HK-2 (cell line): ENCODE results near the gene STAT3.
"Not testable (repeated sequence)": the region's sequence is repeated elsewhere in the genome, so short reads cannot be mapped to it uniquely, and the experiment has no call there.

Experiments
- DNase-seq: peaks from one replicate; pipeline ENCODE4 v3.0.0-alpha.2; 2018; ENCODE audit not compliant: unreplicated experiment

Gene STAT3

DNA sequence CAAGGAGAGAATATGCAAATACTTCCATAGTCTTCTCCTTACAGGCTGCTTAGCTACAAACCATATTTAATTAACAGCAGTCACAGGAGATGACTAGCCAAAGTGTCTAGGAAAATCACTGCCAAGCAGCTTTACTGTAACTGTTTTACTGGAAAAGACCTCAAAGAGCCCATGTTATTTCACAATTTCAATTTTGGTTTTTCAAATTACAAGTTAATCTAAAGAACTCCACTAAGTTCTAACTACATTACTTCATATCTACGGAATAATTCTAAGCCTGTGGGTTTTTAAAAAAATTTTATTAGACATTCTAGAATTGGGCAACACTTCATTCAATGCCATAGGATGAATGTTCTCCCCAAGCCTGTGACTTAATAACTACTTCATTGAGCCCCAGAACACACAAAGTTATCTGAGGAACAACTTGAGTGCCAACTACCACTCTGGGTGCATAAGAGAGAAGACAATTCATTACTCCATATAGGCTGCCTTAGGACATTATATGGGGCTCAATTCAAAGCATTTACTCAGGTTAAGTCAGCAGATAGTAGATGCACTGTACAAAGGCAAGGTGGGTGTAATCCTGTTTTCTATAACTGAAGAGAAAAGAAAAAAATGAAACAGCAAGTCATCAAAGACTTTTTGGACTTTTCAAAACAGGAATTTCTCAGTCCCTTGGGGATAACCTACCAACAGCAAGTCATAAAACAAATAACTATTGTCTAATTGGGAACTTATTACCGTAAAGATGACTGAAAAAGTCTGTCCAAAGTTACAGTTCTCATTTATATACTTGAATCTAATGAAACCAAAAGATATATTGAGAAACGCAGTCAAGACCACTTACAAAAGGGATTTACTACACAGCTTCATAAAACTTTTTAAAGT, 33.0 kb downstream of the STAT3 start:
- no peak for DNase-seq

- DNase-seq: no peak
These were observed 40.1 kb downstream of the STAT3 start for GRCh38 chr17:42348104-42348503.

DNA sequence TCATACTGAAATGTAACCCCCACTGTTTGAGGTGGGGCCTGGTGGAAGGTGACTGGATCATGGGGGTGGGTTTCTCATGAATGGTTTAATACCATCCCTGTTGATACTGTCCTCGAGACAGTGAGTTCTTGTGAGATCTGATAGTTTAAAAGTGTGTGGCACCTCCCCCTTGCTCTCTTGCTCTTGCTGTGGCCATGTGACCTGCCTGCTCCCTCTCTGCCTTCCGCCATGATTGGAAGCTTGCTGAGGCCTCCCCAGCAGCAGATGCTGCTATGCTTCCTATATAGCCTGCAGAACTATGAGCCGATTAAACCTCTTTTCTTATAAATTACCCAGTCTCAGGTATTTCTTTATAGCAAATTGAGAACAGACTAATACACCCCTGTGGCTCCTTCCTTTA, 40.6 kb downstream of the STAT3 start:
- no peak for DNase-seq

- DNase-seq: no peak
These were observed 41.0 kb downstream of the STAT3 start for GRCh38 chr17:42347198-42347597.

- no peak for DNase-seq
These were observed 41.8 kb downstream of the STAT3 start for GRCh38 chr17:42346481-42346880.

GRCh38 chr17:42345396-42346073, 42.7 kb downstream of the STAT3 start:
- no peak for DNase-seq

- no peak for DNase-seq
These were observed 45.8 kb downstream of the STAT3 start for GRCh38 chr17:42342242-42343008.

GRCh38 chr17:42341568-42341967, 46.7 kb downstream of the STAT3 start:
- no peak for DNase-seq

DNA sequence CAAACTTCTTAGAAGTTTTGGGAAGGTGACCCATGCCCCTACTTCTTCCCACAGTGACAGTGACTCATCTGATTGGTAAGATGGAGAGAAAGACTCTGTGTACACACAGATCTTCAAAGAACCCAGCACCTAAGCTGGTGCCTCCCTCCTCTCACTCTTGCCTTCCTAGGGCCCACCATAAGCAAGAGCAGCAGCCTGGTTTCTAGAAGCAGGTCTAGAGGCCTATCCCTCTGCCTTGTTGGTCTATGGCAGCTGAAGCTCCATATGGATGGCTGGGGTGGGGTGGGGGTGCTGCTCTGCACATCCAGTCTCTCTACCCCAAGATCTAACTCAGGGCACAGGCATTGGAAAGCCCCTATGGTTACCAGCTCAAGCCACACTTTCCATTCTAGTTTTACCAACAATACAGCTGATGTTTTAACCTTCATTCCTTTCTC, 47.5 kb downstream of the STAT3 start:
- no peak for DNase-seq

- no peak for DNase-seq
These were observed 49.0 kb downstream of the STAT3 start for GRCh38 chr17:42339221-42339620.

DNA sequence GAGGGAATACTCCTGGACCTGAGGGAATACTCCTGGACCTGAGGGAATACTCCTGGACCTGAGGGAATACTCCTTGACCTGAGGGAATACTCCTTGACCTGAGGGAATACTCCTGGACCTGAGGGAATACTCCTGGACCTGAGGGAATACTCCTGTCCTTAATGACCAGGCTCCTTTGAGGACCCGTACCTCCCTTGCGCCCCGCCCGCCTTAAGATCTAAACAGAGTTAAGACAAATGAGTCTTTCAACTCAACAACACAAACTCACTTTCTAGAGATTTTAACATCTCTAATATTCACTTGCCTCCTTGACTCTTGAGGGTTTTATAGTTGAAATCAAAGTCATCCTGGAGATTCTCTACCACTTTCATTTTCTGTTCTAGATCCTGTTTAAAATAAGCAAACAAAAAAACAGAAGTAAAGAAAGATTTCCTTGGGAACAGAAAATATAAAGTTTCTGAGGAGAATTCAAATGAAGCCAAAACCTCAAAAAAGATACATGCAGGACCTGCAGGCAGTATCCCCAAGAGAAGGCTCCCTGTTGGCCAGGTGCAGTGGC, 49.7 kb downstream of the STAT3 start:
- no peak for DNase-seq

GRCh38 chr17:42337442-42337841, 50.8 kb downstream of the STAT3 start:
- no peak for DNase-seq

DNA sequence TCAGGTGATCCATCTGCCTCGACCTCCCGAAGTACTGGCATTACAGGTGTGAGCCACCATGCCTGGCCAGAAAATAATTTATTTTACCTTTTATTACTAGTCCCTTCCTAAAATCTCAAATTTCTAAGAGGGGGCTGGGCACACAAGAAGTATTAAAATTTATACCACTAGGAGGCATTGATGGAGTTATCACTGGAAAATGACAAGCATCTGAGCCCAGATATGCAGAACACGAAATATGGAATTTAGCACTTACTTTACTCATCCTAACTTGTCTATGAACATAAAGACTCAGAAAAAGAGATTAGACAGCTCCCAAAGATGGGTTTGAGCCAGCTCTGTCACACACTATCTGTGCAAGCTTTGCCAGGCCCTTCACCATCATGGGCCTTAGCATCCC, 53.6 kb downstream of the STAT3 start:
- DNase-seq: no peak

DNA sequence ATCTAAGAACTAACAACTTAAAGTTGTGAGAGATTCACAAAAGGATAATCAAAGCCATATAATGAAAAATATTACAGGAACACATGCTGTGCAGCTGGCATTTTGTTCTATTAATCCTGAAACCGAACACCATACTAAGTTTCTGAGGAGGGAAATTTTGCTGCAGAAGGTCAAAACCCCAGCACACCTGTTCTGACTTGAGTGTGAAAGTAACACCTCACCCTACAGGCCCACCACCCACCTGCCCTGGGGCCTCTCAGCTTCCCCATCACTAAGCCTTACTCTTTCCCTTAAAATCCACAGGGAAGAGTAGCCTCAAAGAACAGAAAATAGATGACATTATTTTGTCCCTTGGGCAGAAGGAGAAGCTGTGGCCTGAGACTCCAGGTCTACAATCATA, 55.2 kb downstream of the STAT3 start:
- DNase-seq: no peak

DNA sequence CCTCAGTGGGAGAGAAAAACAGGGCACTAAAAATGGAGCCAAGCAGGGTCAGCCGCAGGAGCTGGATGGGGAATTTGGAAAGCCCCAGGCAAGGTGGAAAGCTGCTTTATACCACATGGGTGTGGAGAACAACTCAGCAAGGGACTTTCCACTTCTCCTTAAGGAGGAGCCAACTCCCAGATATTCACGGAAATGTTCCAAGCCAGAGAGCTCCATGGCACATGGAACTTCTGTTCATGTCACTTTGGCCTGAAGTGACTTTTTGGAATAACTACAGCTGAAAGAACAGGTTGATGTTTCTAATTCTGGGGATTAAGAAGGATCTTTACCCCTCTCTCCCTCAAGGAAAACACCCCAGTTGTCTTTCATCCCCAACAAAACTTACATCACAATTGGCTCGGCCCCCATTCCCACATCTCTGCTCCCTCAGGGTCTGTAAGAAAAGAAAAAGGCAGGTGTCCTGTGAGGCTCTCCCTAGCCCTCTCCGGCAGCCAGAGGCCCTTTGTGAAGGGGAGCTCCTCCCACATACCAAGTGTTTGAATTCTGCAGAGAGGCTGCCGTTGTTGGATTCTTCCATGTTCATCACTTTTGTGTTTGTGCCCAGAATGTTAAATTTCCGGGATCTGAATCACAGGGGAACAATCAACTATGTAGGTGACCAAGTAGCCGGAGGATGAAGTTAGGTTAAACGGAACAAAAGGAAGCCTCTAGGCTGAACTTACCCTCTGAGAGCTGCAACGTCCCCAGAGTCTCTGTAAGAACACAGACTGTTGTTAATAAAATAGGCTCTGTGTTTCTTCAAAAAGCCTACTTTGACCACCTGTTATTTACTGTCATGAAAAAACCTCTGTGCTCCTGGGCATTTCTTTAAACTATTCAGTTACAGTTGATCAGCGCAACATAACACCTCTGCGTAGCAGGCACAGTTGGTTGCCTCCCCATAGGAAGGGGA, 58.9 kb downstream of the STAT3 start:
- DNase-seq: peak; percentile 49

GRCh38 chr17:42325026-42325425, 63.2 kb downstream of the STAT3 start:
- DNase-seq: peak; percentile 77

DNA sequence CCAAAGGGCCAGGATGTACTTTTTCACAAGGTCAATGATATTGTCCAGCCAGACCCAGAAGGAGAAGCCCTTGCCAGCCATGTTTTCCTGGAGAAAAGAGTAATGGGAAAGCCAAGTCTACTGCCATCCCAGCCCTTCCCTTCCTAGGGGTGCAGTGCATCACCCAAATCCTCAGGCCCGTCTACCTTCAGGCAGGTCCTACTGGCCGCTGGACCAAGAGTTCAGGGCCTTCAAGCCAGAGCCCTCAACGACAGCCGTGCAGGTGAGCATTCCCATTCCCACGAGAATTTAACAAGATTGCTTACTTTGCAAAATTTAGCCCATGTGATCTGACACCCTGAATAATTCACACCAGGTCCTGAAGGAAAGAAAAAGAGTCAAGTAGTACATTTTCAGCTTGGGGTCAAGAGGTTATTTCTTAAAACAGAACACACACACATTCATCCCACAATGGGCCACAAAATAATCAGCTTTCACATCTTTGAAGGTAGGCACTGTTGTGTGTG, 64.9 kb downstream of the STAT3 start:
- no peak for DNase-seq

DNA sequence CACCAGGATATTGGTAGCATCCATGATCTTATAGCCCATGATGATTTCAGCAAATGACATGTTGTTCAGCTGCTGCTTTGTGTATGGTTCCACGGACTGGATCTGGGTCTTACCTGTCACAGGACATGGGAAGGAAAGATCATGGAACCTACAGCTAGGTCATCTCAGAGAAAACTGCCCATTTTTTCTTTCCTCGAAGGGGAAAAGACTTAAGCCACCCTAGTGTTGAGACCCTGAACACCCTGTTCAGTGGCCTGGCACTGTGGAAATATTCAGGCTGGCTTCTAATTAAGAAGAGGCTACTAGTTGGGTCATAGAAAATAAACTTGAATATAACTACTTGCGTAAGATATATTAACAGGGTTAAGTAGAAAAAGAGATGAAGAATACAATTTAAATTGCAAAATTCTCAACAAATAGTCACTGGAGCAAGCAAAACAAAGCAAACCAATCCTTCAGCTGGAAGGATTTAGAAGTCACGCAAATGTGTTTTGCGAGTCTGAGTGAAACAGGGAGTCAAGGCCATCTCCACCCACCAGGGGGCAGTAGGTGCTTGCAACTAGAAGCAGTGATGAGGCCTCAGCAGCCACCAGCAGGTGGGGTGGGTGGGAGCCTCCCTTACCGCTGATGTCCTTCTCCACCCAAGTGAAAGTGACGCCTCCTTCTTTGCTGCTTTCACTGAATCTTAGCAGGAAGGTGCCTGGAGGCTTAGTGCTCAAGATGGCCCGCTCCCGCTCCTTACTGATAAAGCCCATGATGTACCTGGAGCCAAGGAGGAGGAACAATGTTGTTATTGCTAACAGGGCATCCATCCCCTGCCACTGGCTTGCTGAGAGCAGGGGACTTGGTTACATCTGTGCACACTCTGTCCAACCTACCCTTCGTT, 65.6 kb downstream of the STAT3 start:
- DNase-seq: peak; percentile 91

GRCh38 chr17:42321555-42321954, 66.7 kb downstream of the STAT3 start:
- no peak for DNase-seq

- not testable (repeated sequence) for DNase-seq
These were observed 70.3 kb downstream of the STAT3 start for GRCh38 chr17:42317967-42318366.
